Aorta (tissue), 5 donors: ENCODE measurements around the gene MAGEB4. TPM values are rescaled to one million over a fixed set of nuclear protein-coding genes. Genes with fewer than 3 reads are reported as not detected.

ENCODE experiments used
- ATAC-seq: fragments of 200-7000 bp; cut with Tn5 transposase; one replicate; pipeline ENCODE4 v1.9.1; 2022; ENCODE audit warnings: moderate library complexity; ENCODE audit not compliant: low FRiP score
- DNase-seq, 2 donors: peaks; one replicate each; pipeline ENCODE4 v3.0.0-alpha.2; 2020
- H3K27ac ChIP-seq, 2 donors: one replicate each; pipeline ENCODE4 v1.5.1; 2013; ENCODE audit warnings: low read length in 2 of 2, mild to moderate bottlenecking in 2 of 2, moderate library complexity in 2 of 2, control low read depth in 1 of 2, inconsistent platforms in 1 of 2, low read depth in 1 of 2
- H3K27me3 ChIP-seq, 2 donors: one replicate each; pipeline ENCODE4 v1.6.1; 2013; ENCODE audit warnings: control low read depth in 1 of 2, low read length in 1 of 2, mild to moderate bottlenecking in 1 of 2, moderate library complexity in 1 of 2; ENCODE audit not compliant: insufficient read depth in 2 of 2, control insufficient read depth in 1 of 2
- H3K36me3 ChIP-seq, 2 donors: one replicate each; pipeline ENCODE4 v1.6.1; 2013; ENCODE audit warnings: control low read depth in 1 of 2, low read length in 1 of 2, mild to moderate bottlenecking in 1 of 2; ENCODE audit not compliant: insufficient read depth in 2 of 2, control insufficient read depth in 1 of 2
- H3K4me1 ChIP-seq, 2 donors: one replicate each; pipeline ENCODE4 v1.6.1; 2013; ENCODE audit warnings: low read length in 2 of 2, control low read depth in 1 of 2, mild to moderate bottlenecking in 1 of 2, moderate library complexity in 1 of 2; ENCODE audit not compliant: insufficient read depth in 2 of 2, control insufficient read depth in 1 of 2
- H3K4me3 ChIP-seq, 2 donors: one replicate each; pipeline ENCODE4 v1.5.1; 2013; ENCODE audit warnings: low read length in 2 of 2, control low read depth in 1 of 2, mild to moderate bottlenecking in 1 of 2
- H3K9me3 ChIP-seq: one replicate; pipeline ENCODE4 v1.6.1; 2013; ENCODE audit warnings: mild to moderate bottlenecking, low read length; ENCODE audit not compliant: control insufficient read depth
- WGBS, 2 donors: extraction: QIAGEN DNeasy Blood & Tissue Kit; methylation state at CpG; one replicate each; pipeline ENCODE4 v1.1.7; 2013; 5-methylcytosine and 5-hydroxymethylcytosine counted together
- intact Hi-C, 2 donors: fragments of 100-400 bp; cut with DNase I; formaldehyde crosslinking; loops; one replicate each; pipeline versions ENCODE4 v1.14.2 to v1.15.0; 2022
- polyA plus RNA-seq, 2 donors: library from polyadenylated mRNA; stranded (reverse); fragments of 200-250 nt; gene quantifications; one replicate each; pipeline ENCODE4 v1.2.3, GENCODE V29; 2013
- total RNA-seq, 2 donors: library from RNA; stranded (reverse); fragmentation: NEBNext Ultra II Directional; extraction: Animal tissue kit (Norgen Biotek cat#: 25700); gene quantifications; one replicate each; pipeline ENCODE4 v1.2.1, GENCODE V29; 2021
- donor health status: healthy with polysubstance abuse.
- donor health status: Bipolar disorder and iron deficiency.
- donor health status: DM: no; HTN: no; CAD: no.
- donor health status: DM: no; HTN: no; CAD: no.
- donor health status: DM: yes; HTN: yes; CAD: no.

The MAGEB4 gene
- total and polyA plus RNA-seq, 4 donors, result not detected

DNA sequence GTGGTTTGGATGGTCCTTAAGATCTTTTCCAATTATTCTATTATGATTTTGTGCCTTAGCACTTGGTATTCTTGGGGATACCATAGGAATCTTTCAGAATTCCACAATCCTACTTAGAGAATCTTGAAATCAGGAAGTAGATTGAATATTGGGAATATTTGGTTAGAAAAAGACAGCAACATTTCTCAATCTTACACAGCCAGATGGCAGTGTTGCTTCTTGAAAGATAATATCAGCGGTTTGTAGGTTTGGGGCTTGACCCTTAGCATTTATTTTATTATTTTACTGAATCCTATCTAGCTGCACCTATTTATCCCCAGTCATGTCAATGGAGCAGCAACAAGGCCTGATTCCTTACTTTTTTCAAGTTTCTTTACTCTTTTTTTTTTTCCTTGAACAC is 33.7 kb downstream of the MAGEB4 start:
- Histone ChIP-seq H3K27me3 (no peaks in the 10 kb centered on the region), H3K4me3 (no peak overlapping the region), H3K4me1 (no peaks in the 10 kb centered on the region), H3K27ac (no peak overlapping the region), H3K9me3 (no peaks in the 10 kb centered on the region), H3K36me3 (no peaks in the 10 kb centered on the region)
- ATAC-seq (no peak), DNase-seq (no peak)
- WGBS, 2 donors, result 17 to 23% methylated on average over 1 of the region's 1 CpG
- intact Hi-C loops, result loop anchor here in 1 of 2 donors (5.0 kb wide), 1 partner anchor 232 kb away; no protein-coding TSS in a partner anchor

DNA sequence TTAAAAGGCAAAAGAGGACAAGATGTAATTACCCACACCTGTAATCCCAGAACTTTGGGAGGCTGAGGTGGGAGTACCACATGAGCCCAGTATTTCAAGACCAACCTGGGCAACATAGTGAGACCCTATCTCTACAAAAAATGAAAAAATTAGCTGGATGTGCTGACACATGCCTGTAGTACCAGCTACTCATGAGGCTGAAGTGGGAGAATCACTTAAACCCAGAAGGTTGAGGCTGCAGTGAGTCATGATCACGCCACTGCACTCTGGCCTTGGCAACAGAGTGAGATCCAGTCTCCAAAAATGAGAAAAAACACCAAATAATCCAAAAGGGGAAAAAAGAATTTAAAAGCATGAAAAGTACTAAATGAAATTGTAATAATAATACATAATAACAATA is 36.6 kb downstream of the MAGEB4 start:
- intact Hi-C loops, result loop anchor here in 1 of 2 donors (5.0 kb wide), 1 partner anchor 229 kb away; no protein-coding TSS in a partner anchor
- Histone ChIP-seq H3K27ac (no peak overlapping the region), H3K27me3 (no peaks in the 10 kb centered on the region), H3K9me3 (no peaks in the 10 kb centered on the region), H3K4me1 (no peaks in the 10 kb centered on the region), H3K36me3 (no peaks in the 10 kb centered on the region), H3K4me3 (no peak overlapping the region)
- WGBS, 2 donors, result 23 to 45% methylated on average over 1 of the region's 1 CpG
- ATAC-seq, result no peak
- no peak for DNase-seq

DNA sequence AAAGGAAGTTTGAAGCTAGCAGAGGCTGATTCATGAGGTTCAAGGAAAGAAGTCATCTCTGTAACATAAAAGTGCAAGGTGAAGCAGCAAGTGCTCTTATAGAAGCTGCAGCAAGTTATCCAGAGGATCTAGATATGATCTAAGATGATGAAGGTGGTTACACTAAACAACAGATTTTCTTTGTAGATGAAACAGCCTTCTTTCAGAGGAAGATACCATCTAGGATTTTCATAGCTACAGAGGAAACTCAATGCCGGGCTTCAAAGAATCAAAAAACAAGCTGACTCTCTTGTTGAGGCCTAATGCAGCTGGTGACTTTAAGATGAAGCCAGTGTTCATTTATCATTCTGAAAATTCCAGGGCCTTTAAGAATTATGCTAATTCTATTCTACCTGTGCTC is 38.6 kb downstream of the MAGEB4 start:
- DNase-seq, result no peak
- WGBS, 2 donors, result 83 to 86% methylated on average over 1 of the region's 1 CpG
- intact Hi-C loops, result no loop called here
- H3K4me3 ChIP-seq, result no peak overlapping the region
- H3K36me3 ChIP-seq, result no peaks in the 10 kb centered on the region
- no peaks in the 10 kb centered on the region for H3K27me3 ChIP-seq
- H3K27ac ChIP-seq, result no peak overlapping the region
- no peaks in the 10 kb centered on the region for H3K4me1 ChIP-seq
- no peak for ATAC-seq
- H3K9me3 ChIP-seq, result no peaks in the 10 kb centered on the region

DNA sequence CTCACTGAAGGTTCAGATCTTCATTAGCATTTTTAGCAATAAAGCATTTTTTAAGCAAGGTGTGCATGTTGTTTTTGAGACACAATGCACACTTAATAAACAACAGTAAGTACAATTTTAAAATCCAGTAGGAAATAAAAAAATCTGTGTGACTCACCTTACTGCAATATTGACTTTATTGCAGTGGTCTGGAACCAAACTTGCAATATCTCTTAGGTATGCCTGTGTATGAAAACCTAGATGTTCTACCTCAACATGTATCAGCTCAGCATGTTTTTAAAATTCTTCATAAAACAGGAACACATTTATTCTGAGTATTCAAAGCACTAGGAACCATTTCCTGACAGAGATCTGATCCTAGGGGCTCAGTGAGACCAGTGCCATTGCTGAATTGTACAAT is 40.7 kb downstream of the MAGEB4 start:
- Histone ChIP-seq H3K27ac (no peak overlapping the region), H3K27me3 (no peaks in the 10 kb centered on the region), H3K4me1 (no peaks in the 10 kb centered on the region), H3K9me3 (no peaks in the 10 kb centered on the region), H3K4me3 (no peak overlapping the region), H3K36me3 (no peaks in the 10 kb centered on the region)
- no peak for DNase-seq
- ATAC-seq, result no peak
- intact Hi-C loops, result no loop called here

DNA sequence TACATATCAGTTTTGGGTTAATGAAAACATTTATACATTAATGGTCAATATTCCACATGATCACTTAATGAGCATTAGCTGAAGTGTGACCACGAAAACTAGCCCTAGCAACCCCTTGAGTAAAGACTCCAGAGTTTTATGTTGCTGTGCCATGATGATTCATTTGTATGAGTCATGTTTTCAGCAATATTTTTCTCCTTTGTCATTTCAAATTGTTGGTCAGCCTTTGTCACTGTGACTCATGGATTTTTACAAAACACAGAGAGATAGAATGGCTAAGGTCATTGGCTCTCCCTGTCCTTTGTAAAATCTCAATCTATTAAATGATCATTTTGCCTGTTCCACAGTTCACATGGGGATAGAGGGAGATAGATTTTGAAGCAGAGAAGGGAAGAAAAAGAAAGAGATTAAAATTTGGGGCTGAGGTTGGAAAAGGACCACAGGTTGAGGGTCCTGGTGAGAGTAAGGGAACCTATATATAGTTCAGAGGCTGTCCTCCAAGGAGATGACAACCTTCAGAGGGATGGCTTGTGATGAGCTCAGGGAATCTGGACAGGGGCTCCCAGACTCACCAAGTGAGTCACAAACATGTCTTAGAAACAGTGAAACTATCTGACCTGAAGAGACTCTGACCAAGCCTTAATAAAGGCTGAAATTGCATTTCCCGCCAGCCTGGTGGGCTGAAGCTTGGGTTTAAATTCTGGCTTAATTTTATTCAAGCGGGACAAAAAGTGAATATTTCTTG is 41.8 kb downstream of the MAGEB4 start:
- WGBS, 2 donors, result 57 to 64% methylated on average over 3 of the region's 3 CpGs
- Histone ChIP-seq H3K4me1 (no peaks in the 10 kb centered on the region), H3K27me3 (no peaks in the 10 kb centered on the region), H3K4me3 (no peak overlapping the region), H3K9me3 (no peaks in the 10 kb centered on the region), H3K27ac (peak overlapping the region in 1 of 2 donors; percentile 57), H3K36me3 (no peaks in the 10 kb centered on the region)
- intact Hi-C loops, result no loop called here
- DNase-seq (no peak), ATAC-seq (peak; percentile 66)

Other genes starting within 250 kb of the MAGEB4 start
- not detected for gene MAGEB2, start 26.4 kb upstream of the MAGEB4 start, total RNA-seq
- not detected for gene MAGEB2, start 26.4 kb upstream of the MAGEB4 start, polyA plus RNA-seq
- gene MAGEB3, start 11.3 kb upstream of the MAGEB4 start, total RNA-seq, result not detected
- gene MAGEB3, start 11.3 kb upstream of the MAGEB4 start, polyA plus RNA-seq, result not detected
- not detected for gene MAGEB1, start 5.1 kb downstream of the MAGEB4 start, total RNA-seq
- gene MAGEB1, start 5.1 kb downstream of the MAGEB4 start, polyA plus RNA-seq, result not detected
- gene NR0B1, start 67.4 kb downstream of the MAGEB4 start, total RNA-seq, result not detected
- gene NR0B1, start 67.4 kb downstream of the MAGEB4 start, polyA plus RNA-seq, result under 1 TPM in 1 of 2 donors, not detected in 1; 0.20 TPM